Subcutaneous adipose tissue (tissue), 4 donors: ENCODE data around the gene SCAMP4. TPM values are rescaled to one million over a fixed set of nuclear protein-coding genes. Genes with fewer than 3 reads are reported as not detected.

Experiments used
- total RNA-seq, 4 donors: library from RNA; depleted of rRNA; stranded (reverse); fragments of >200 nt; gene quantifications; one replicate each; pipeline ENCODE4 v1.1.0, GENCODE V29; 2016
- TF ChIP-seq, protein P1 (sequence below): fragments of 450-650 bp; IDR thresholded peaks from one replicate; pipeline ENCODE4 v1.5.1; 2016; ENCODE audit warnings: low read depth, mild to moderate bottlenecking, control low read depth, antibody characterized with exemption, moderate library complexity

SCAMP4 gene
- total RNA-seq, 4 donors from 2014 or later: 20.9 to 45.8 (median 42.4) TPM

DNA sequence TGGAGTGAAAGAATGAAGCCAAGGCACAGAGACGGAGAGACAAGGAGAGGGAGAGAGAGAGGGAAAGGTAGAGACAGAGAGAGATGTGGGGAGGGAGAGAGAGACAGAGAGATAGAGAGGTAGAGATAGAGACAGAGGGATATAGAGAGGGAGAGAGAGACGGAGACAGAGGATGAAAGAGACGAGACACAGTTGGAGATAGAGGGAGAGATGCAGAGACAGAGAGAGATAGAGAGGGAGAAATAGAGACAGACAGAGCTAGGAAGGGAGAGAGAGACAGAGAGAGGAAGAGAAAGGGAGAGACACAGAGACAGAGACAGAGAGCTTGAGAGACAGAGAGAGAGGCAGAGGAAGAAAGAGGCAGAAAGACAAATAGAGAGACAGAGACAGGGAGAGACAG lies 31.2 kb downstream of the SCAMP4 start:
- TF ChIP-seq, protein P1, sequence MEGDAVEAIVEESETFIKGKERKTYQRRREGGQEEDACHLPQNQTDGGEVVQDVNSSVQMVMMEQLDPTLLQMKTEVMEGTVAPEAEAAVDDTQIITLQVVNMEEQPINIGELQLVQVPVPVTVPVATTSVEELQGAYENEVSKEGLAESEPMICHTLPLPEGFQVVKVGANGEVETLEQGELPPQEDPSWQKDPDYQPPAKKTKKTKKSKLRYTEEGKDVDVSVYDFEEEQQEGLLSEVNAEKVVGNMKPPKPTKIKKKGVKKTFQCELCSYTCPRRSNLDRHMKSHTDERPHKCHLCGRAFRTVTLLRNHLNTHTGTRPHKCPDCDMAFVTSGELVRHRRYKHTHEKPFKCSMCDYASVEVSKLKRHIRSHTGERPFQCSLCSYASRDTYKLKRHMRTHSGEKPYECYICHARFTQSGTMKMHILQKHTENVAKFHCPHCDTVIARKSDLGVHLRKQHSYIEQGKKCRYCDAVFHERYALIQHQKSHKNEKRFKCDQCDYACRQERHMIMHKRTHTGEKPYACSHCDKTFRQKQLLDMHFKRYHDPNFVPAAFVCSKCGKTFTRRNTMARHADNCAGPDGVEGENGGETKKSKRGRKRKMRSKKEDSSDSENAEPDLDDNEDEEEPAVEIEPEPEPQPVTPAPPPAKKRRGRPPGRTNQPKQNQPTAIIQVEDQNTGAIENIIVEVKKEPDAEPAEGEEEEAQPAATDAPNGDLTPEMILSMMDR: no peak

DNA sequence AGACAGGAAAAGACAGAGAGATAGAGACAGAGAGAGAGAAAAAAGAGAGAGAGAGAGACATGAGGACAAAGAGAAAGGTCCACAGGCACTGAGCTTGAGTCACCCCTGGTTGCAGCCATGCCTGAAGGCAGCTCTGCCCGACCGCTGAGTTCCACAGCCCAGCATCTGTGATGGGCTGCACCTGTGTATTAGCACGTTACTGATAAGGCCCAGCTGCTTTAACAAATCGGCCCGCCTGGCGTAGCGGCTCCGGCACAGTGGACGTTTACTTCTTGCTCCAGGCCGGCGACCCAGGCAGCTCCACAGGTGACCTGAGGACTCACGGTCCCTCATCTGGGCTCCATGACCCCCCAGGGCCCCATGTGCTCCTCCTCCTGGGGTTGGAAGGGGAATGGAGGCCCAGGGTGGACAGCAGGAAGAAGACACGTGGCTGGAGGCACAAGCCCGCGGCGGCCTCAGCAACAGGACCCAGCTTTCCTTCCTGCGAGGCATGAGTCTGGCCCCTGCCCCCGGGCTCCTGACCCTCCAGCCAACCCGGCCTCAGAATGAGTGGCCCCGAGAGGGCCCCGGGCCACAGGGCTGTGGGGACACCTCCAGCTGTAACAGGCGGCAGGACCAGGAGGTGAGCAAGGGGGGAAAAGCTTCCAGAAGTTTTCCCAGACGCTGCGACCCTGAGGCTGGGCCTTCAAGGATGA lies 31.9 kb downstream of the SCAMP4 start:
- TF ChIP-seq, protein P1: no peak

DNA sequence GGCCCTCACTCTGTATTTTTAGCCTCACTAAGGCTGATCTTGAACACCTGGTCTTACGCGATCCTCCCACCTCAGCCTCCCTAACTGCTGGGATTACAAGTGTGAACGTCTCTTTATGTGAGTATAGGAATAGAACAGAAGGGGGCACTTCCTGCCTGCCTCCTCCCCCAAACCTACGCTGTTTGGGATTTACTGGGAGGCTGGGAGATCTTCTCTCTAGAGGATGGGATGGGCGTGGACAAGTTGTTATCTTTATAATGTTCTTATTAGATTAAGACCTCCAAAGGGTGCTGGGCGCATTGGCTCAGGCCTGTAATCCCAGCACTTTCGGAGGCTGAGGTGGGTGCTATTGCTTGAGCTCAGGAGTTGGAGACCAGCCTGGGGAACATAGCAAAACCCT lies 32.9 kb downstream of the SCAMP4 start:
- TF ChIP-seq, protein P1: no peak

DNA sequence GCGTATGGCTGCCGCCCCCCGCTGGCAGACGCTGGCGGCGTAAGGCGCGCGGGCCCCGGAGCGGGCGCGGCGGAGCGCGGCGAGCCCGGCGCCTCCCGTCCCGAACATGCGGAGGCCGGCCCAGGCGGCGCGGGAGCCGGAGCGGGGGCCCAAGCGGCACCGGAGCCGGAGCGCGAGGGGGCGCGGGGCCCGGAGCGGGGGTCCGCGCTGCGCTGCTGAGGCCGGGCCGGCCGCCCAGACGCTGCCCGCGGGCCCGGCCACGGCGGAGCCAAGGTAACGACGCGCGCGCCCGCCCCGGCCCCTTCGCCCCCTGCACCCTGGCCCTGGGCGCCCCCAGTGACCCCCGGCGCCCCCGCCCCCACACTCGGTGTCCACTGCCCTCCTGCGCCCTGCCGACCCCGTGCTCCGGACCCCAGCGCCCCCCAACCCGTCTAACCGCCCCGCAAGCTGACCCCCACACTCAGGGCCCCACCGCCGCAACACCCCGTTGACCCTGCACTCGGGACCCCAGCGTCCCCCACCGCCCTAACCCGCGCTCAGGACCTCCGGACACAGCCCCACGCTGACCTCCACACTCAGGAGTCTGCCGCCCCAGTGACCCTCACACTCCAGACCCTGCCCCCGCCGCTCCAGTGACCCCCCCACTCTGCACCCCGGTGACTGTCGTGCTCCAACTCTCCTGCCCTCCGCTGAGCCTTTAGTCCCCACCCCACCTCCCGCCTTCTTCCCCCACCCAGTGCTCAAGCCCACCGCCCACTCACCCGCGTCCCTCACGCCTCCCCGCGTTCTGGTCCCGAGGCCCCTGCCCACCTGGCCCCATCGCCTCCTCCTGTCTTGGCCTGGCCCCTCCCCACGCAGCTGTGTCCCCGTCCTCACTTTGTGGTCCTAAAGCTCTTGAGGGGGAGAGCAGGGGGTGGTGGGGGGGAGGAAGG lies 36.2 kb downstream of the SCAMP4 start, which contains the start of gene CSNK1G2:
Gene CSNK1G2 (plus strand): TSS at position 27 of the 932 bp plus-strand sequence. CDS start 28,601 bp downstream, outside the sequence.
- TF ChIP-seq, protein P1: no peak

DNA sequence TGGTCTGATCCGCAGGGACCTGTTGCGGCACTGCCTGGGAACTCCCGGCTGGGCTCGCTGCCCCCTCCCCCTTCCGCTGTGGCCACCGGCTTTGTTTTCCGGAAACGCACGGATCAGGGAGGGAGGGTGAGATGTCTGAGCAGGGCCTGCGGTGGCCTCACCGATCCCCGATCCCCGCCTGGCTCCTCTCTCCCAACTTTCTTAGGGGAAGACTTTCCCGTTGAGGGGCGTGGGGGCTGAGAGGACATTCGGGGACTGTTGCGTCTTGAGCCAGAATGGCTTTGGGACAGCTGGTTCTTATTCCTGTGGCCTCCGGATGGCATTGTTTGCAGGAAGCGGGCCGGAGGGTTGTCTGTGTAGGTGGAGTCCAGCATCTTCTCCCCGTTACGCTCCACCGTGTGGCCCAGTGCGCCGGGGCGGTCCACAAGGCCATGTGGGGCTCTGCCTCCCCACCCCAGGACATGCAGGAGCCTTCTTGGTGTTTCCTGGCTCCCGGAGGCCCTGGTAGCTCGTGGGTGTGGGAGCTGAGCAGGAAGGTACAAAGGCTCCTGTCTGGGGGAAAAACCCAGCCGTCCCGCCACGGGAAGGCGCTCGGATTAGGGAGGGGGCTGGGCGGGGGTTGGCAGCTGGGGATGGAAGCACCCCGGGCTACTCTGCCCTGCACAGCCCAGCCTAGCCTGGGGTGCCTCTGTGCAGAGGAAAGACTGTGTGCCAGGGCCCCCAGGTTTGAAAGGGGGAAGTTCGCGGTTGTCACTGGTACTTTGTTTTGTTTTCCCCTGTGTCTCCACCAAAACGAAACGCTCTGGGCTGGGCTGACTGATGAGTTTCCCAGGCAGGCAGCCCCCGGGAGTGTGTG lies 37.1 kb downstream of the SCAMP4 start:
- TF ChIP-seq, protein P1: no peak

DNA sequence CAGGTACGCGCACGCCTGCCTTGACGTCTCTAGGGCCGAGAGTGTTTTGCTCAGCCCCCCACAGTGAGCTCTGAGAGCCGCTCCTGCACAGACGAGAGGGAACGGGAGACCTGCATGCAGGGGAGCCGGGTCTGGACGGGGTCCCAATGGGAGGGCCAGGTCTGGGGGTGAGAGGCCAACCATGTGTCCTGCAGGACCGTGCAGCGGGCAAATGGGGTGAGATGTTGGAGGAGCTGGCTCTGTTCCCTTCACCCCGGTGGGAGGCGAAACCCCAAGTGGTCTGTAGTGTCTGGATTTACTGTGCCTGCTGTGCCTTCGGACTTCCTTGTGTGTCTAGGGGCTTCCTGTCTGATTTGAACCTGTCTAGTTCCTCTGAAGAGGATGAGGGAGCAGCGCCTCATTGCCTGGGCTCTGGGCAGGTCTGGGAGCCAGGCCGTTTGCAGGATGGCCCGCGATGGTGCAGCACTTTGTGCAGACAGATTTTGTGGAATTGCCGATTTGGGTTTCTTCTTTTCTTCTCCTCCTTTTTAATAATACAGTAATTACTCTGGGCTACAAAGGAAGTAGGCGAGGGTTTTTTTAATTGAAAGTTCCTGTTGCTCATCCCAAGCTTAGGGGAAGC lies 37.8 kb downstream of the SCAMP4 start:
- TF ChIP-seq, protein P1: no peak
